RWPE1 (cell line): ENCODE data around the gene MORN2.
"Not testable (repeated sequence)": the region's sequence is repeated elsewhere in the genome, so short reads cannot be mapped to it uniquely, and the experiment has no call there.

Experiments used
- CTCF ChIA-PET: fragments of 350-600 bp; sonication (Branson Sonifier 250); formaldehyde crosslinking; extraction: SDS; loops from one replicate; lab custom pipeline; 2021; lab: Yijun Ruan, JAX
- POLR2A ChIA-PET: fragments of 400-600 bp; formaldehyde crosslinking; extraction: SDS; loops from one replicate; lab custom pipeline; 2020; ENCODE audit warnings: antibody characterized with exemption; ENCODE audit not compliant: low non-redundant PET; lab: Yijun Ruan, JAX
- DNase-seq: peaks from one replicate; pipeline ENCODE4 v3.0.0; 2012; ENCODE audit warnings: low spot score
- H3K27ac ChIP-seq: fragments of 450-650 bp; 2 replicates; pipeline ENCODE4 v1.5.1; 2017
- CTCF ChIP-seq: fragments of 450-650 bp; conservative IDR thresholded peaks from 2 replicates; pipeline ENCODE4 v1.5.1; 2017; ENCODE audit warnings: low read depth, mild to moderate bottlenecking

MORN2 gene

DNA sequence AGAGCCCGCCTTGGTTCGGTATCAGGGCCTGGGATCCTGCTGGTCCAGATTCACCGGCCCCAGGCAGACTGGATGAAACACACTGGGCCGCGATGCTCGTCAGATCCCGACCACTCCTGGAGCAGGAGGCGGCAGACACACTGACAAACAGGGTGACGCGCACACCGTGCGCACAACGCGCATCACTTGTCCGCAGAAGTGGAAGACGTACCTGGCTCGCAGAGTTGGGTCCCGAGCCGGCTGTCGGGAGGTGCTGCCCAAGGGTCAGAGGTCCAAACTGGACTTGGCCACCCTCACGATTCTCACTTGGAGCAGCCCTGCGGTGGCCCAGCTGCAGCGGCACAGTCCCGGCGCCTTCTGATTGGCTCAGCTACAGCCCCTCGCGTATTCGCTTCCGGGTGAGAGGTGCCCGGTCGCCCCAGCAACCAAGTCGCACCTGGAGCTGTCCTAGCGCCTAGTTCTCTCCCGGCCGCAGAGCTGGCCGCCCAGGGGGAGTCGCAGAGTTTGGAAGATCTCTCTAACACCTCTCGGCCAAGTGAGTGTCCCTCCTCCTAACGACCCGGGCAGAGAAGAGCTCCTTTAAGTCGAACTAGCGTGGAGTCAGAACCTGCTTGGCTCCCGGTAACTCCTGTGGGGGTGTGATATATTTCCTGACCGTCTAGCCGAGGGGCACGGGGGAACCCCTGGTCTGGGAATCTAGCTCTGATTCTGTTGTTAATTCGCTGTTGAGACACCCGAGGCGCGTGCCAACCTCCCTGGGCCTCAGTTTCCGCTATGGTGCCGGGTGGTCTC, at the start of gene MORN2, which contains the start of gene DHX57:
Gene MORN2, plus strand, starts transcription at position 401 of the 792 bp plus-strand sequence.
Gene DHX57, minus strand, starts transcription at position 359 of the 792 bp plus-strand sequence. CDS start 7,529 bp downstream, outside the sequence.
- ChIA-PET CTCF (interaction anchor here (0.5 to 1.2 kb wide), 3 partner anchors 72 to 354 kb away, joined by 4 to 8 read pairs (median 4); no protein-coding TSS in a partner anchor), POLR2A (no interaction called here)
- peak within 1 kb of the TSS; percentile 71 for H3K27ac ChIP-seq
- no peak for TF ChIP-seq CTCF
- DNase-seq: peak; percentile 97

- DNase-seq: peak; percentile 39
- CTCF ChIA-PET: interaction anchor here (0.6 kb wide), 1 partner anchor 161 kb away, joined by 4 read pairs; no protein-coding TSS in a partner anchor
- POLR2A ChIA-PET: not testable (repeated sequence)
- H3K27ac ChIP-seq: peak overlapping the region; percentile 70
Observed at GRCh38 chr2:38827539-38828145, 48.1 kb upstream of the MORN2 start.

- H3K27ac ChIP-seq: no peak overlapping the region
- ChIA-PET CTCF (interaction anchor here (0.6 kb wide), 1 partner anchor 160 kb away, joined by 4 read pairs; no protein-coding TSS in a partner anchor), POLR2A (no interaction called here)
- no peak for TF ChIP-seq CTCF
- DNase-seq: no peak
Observed at GRCh38 chr2:38828460-38828859, 47.3 kb upstream of the MORN2 start.

DNA sequence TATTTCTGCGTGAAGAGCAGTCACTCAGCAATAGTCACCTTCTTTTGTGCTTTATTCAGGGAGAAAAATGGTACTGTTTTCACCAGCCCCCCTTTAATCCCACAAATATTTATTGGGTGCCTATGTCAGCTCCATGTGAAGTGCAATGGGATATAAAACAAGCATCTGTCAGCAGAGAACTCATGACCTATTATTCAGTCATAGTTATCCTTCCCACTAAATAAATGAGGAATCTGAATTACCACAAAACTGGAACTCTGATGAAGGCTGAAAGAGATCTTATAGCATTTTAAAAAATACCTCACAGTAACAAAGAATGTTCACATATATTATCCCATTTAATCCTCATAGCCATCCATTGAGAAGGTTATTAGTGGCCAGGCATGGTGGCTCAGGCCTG, 45.8 kb upstream of the MORN2 start:
- TF ChIP-seq CTCF: no peak
- CTCF ChIA-PET: interaction anchor here (0.7 kb wide), 1 partner anchor 903 kb away, joined by 5 read pairs; no protein-coding TSS in a partner anchor
- POLR2A ChIA-PET: no interaction called here
- no peak overlapping the region for H3K27ac ChIP-seq
- no peak for DNase-seq

DNA sequence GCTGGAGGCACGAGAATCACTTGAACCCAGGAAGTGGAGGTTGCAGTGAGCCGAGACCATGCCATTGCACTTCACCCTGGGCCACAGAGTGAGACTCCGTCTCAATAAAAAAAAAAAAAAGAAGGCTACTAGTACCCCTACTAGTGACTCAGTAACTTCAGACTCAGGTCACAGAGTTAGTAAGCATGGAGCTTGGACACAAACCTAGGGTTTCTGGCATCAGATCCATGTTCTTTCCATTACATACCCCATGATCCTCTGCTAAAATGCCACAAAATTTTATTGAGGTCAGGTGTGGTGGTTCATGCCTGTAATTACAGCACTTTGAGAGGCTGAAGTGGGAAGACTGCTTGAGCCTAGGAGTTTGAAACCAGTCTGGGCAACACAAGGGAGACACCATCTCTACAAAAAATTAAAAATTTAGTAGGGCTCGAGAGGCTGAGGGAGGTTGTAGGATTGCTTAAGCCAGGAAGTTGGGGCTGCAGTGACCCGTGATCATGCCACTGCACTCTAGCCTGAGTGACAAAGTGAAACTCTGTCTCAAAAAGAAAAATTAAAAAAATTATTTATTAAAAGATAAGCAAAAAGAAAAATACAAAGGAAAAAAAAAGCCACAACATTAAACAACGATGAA, 45.1 kb upstream of the MORN2 start:
- ChIA-PET POLR2A (no interaction called here), CTCF (interaction anchor here (0.7 kb wide), 1 partner anchor 903 kb away, joined by 5 read pairs; no protein-coding TSS in a partner anchor)
- DNase-seq: no peak
- TF ChIP-seq CTCF: no peak
- H3K27ac ChIP-seq: no peak overlapping the region

- peak; percentile 32; the same call in 1 of the 2 replicates for TF ChIP-seq CTCF
- no peak overlapping the region for H3K27ac ChIP-seq
- no peak for DNase-seq
- ChIA-PET CTCF (interaction anchor here (0.5 to 0.9 kb wide), 6 partner anchors 19 to 434 kb away, joined by 3 to 5 read pairs (median 4); no protein-coding TSS in a partner anchor), POLR2A (no interaction called here)
Observed at GRCh38 chr2:38835015-38835601, 40.7 kb upstream of the MORN2 start.
